Superior temporal gyrus (tissue), 1 donor: Measurements from ENCODE around the gene SF3A2.

Source experiments
- DNase-seq: peaks from one replicate; pipeline ENCODE4 v3.0.0-alpha.2; 2016; ENCODE audit errors: extremely low spot score

The SF3A2 gene

GRCh38 chr19:2253106-2254063 lies 16.8 kb downstream of the SF3A2 start:
- DNase-seq = no peak

- DNase-seq = no peak
Measured at GRCh38 chr19:2254064-2254872, 17.6 kb downstream of the SF3A2 start.

GRCh38 chr19:2255112-2255845 lies 18.7 kb downstream of the SF3A2 start:
- DNase-seq = no peak

- DNase-seq = no peak
Measured at GRCh38 chr19:2255982-2256685, 19.5 kb downstream of the SF3A2 start, which contains the start of gene JSRP1. JSRP1 (minus strand) TSS chr19:2256417; CDS start chr19:2255314, 1,103 bp downstream.

DNA sequence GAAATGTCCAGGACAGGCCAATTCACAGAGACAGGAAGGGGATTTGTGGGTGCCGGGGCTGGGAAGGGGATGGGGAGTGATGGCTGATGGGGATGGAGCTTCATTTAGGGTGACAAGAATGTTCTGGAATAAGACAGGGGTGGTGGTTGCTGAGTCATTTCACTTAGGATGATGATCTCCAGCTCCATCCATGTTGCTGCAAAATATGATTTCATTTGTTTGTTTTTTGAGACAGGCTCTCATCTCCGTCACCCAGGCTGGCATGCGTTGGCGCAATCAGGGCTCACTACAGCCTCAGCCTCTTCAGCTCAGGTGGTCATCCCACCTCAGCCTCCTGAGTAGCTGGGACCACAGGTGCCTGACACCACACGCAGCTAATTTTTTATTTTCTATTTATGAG lies 22.7 kb downstream of the SF3A2 start:
- no peak for DNase-seq

GRCh38 chr19:2260341-2260805 lies 23.7 kb downstream of the SF3A2 start:
- DNase-seq = no peak

GRCh38 chr19:2261438-2262172 lies 25.0 kb downstream of the SF3A2 start:
- DNase-seq = no peak

- DNase-seq = peak; percentile 62
Measured at GRCh38 chr19:2266183-2266993, 29.8 kb downstream of the SF3A2 start.

GRCh38 chr19:2268480-2268830 lies 31.8 kb downstream of the SF3A2 start:
- DNase-seq = no peak

DNA sequence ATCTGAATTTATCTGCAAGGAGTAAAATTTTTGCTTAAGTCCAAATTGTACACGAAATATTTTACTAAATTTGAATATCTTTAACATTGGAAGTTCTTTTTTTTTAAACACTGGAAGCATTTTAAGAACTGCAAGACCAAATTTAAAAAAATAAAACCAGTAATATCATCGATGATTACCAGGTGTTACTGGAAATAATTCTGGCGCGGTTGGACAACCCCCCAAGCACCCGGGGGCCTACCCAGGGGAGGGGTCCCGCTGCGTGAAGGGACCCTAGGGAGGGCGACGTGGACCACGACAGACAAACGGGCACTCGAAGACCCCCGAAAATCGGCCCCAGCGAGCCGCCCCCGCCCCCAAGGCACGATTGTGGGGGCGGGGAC lies 32.2 kb downstream of the SF3A2 start:
- peak; percentile 18 for DNase-seq

DNA sequence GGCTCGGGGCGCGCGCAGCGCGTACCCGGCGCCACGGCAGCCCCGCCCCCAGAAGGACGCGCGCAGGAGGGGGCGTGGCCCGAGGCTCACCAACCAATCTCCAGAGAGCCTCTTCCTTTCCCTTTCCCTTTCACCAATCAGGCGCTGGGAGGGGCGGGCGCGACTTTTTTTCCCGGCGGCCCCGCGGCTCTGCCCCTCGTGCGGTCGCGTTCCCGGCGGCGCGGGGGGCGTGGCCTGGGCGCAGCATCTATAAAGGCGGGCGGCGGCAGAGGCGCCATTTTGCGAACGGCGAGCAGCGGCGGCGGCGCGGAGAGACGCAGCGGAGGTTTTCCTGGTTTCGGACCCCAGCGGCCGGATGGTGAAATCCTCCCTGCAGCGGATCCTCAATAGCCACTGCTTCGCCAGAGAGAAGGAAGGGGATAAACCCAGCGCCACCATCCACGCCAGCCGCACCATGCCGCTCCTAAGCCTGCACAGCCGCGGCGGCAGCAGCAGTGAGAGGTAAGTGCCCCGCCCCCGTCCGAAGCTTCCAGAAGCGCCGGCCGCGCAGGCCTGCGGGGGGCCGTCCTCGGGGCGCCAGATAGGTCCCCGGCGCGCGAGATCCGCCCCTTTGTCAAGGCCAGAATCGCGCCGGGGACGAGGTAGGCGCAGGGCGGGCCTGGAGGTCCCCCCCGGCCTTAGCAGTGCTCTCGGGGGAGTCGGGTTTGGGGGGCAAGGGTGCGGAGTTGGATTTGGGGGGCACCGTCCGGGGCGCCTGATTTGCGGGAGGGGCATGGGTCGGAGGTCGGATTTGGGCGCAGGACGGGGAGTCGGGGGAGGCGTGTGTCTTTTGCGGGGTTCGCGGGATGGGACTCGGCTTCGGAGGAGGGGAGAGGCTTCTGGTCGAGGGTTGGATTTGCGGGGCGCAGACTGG lies 32.9 kb downstream of the SF3A2 start:
- DNase-seq = peak; percentile 94

DNA sequence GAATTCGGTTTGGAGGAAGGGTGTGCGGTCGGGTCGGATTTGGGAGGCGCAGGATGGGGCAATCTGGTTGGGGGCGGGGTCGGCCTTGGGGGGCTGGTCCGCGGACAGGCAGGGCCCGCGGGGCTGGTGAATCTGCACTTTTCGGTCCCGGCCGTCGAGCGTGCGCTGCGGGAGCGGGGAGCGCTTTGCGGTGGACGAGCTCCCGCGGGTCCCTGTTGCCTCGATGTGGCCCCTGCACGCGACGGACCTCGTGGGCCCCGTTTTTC lies 33.5 kb downstream of the SF3A2 start:
- no peak for DNase-seq

DNA sequence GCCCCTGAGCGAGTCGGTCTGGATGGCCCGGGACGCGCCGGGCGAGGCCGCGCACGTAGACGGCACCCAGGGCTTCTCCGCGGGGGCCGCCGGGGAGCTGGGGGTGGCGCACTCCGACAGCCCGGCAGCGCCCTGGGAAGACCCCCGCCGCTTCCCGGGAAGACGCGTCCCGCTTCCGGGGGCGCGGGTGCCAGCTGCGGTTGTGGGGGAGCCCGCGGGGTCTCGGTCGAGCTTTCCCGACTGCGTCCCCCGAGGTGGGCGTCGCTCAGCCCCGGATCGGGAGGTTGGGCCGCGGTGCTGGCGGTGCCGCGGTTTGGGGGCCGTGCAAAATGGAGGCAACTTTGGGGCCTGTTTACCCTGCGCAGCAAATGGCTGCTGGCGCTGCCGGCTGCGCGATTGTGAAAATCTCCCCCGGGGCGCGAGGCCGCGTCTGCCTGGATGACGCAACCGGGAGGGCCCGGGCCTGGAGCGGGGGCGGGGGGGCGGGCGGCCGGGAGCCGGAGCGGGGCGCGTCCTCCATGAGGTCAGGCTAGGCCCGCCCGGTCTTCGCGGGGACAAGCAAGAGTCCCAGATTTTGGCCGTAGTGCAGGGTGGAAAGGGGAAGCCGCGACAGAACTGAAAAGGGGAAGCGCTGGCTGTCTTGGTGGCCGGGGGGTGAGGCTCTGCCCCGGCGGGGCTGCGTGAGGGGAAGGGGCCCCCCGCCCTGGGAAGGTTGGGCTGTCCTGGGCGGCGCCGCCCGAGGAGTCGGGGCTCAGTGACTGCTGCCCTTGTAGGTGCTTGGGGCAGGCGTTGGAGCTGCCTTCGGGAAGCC lies 34.0 kb downstream of the SF3A2 start:
- DNase-seq = peak; percentile 59

GRCh38 chr19:2271234-2272103 lies 34.8 kb downstream of the SF3A2 start:
- DNase-seq = no peak

DNA sequence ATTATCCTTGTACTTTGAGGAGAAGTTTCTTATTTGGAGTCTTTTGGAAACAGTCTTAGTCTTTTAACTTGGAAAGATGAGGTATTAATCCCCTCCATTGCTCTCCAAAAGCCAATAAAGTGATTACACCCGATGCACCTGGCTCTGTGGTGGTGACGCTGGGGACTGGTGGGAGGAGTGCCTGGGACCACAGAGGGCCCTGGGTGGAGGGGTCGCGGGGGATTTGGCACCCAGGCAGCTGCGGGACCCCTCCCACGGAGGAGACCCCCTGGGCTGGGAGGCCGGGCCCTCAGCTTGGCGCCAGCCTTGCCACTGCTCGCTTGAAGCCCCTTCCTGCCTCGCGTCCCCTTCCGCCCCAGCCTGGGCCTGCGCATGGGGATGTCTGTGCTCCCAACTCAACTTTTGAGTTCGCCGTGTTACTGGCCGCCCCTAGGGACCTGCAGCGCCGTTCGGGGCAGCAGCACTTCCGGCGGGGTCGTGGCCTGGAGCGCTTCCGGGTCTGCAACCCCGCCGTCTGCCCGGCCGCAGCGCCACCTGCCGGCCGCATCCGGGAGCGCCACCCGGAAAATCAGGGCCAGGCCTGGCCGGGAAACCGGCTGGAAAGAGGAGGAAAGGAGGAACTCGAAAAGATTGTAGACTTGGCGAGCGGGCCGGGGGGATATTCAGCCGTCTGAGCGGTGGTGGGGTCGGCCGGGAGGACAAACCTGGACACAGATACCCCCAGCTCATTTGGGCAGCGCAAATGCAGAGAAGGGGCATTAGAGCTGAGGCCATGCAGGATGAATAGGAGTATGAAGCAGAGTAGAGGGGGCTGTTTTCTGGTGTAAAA lies 36.9 kb downstream of the SF3A2 start:
- peak; percentile 58 for DNase-seq

- no peak for DNase-seq
Measured at GRCh38 chr19:2274185-2274711, 37.6 kb downstream of the SF3A2 start.
